ENCODE results near the gene SEM1.

DNA sequence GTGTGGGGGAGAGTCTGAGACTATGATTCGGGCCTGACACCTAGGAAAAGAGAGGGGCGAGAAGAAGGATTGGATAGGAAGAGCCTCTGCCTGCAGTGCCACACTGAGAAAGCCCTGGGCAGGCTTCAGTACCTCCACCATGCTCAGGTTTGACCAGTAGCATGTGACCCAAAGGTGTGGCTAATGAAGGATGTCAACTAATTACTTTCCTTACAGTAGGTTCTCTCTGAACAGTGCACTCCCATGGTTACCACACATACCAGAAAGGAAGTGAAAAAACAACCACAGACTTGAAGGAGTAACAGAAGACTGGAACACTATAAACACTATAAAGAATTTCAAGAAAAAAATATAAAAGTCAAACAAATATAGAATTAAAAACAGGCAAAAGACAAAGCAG is 46.2 kb downstream of the SEM1 start:
- TF ChIP-seq, protein P1, sequence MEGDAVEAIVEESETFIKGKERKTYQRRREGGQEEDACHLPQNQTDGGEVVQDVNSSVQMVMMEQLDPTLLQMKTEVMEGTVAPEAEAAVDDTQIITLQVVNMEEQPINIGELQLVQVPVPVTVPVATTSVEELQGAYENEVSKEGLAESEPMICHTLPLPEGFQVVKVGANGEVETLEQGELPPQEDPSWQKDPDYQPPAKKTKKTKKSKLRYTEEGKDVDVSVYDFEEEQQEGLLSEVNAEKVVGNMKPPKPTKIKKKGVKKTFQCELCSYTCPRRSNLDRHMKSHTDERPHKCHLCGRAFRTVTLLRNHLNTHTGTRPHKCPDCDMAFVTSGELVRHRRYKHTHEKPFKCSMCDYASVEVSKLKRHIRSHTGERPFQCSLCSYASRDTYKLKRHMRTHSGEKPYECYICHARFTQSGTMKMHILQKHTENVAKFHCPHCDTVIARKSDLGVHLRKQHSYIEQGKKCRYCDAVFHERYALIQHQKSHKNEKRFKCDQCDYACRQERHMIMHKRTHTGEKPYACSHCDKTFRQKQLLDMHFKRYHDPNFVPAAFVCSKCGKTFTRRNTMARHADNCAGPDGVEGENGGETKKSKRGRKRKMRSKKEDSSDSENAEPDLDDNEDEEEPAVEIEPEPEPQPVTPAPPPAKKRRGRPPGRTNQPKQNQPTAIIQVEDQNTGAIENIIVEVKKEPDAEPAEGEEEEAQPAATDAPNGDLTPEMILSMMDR (IDR thresholded peaks at IDR 0.05; ENCODE audit: poor library complexity, severe bottlenecking) = no peak
- no peak for TF ChIP-seq EZH2 (IDR thresholded peaks at IDR 0.05; ENCODE audit: borderline replicate concordance, insufficient read depth, low read length, poor library complexity, severe bottlenecking)
- no peak for TF ChIP-seq EP300 (conservative IDR thresholded peaks at IDR 0.05; ENCODE audit: poor library complexity, severe bottlenecking)
- no peak for TF ChIP-seq POLR2AphosphoS5 (IDR thresholded peaks at IDR 0.05)
- TF ChIP-seq RAD21 (conservative IDR thresholded peaks at IDR 0.05) = no peak
- no peak for TF ChIP-seq TAF1 (IDR thresholded peaks at IDR 0.05; ENCODE audit: low read depth)
- TF ChIP-seq, protein P2, sequence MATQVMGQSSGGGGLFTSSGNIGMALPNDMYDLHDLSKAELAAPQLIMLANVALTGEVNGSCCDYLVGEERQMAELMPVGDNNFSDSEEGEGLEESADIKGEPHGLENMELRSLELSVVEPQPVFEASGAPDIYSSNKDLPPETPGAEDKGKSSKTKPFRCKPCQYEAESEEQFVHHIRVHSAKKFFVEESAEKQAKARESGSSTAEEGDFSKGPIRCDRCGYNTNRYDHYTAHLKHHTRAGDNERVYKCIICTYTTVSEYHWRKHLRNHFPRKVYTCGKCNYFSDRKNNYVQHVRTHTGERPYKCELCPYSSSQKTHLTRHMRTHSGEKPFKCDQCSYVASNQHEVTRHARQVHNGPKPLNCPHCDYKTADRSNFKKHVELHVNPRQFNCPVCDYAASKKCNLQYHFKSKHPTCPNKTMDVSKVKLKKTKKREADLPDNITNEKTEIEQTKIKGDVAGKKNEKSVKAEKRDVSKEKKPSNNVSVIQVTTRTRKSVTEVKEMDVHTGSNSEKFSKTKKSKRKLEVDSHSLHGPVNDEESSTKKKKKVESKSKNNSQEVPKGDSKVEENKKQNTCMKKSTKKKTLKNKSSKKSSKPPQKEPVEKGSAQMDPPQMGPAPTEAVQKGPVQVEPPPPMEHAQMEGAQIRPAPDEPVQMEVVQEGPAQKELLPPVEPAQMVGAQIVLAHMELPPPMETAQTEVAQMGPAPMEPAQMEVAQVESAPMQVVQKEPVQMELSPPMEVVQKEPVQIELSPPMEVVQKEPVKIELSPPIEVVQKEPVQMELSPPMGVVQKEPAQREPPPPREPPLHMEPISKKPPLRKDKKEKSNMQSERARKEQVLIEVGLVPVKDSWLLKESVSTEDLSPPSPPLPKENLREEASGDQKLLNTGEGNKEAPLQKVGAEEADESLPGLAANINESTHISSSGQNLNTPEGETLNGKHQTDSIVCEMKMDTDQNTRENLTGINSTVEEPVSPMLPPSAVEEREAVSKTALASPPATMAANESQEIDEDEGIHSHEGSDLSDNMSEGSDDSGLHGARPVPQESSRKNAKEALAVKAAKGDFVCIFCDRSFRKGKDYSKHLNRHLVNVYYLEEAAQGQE (IDR thresholded peaks at IDR 0.05; ENCODE audit: borderline replicate concordance) = no peak
- TF ChIP-seq SMC3 (conservative IDR thresholded peaks at IDR 0.05; ENCODE audit: poor library complexity) = no peak
- no peak for TF ChIP-seq MXI1 (conservative IDR thresholded peaks at IDR 0.05; ENCODE audit: poor library complexity, severe bottlenecking)

All from neural cell (in vitro differentiated cells).